ENCODE data around the gene EFHD1.

EFHD1 gene, protein sequence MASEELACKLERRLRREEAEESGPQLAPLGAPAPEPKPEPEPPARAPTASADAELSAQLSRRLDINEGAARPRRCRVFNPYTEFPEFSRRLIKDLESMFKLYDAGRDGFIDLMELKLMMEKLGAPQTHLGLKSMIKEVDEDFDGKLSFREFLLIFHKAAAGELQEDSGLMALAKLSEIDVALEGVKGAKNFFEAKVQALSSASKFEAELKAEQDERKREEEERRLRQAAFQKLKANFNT

GRCh38 chr2:232633413-232634205 lies at the start of gene EFHD1:
TSS of gene EFHD1 (plus strand) at chr2:232633604. CDS start at chr2:232633705, 101 bp downstream.
- peak within 1 kb of the TSS; percentile 48 for H3K4me3 ChIP-seq (ENCODE audit: low read length)
- TF ChIP-seq CTCF (conservative IDR thresholded peaks at IDR 0.05; ENCODE audit: low read depth, low read length): no peak
- DNase-seq (ENCODE audit: low read depth): no peak

DNA sequence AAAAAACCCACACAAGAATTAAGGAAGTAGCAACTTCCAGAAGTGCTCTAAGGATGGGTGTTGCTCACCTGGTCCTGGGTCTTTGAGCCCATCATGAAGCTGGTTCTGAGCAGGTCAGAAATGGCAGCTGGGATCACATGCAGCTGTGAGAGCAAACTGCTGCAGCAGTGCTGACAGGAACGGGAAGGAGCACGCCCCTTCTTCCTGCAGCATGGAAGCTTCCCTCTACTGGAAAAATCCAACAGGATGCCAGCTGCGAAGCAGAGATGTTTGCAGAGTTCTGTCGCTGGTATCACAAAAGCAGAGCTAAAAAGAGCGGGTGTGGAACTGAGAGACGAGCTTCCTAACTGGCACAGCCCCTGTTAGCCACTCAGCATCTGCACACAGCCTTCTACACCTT lies 49.2 kb upstream of the EFHD1 start:
- no peak overlapping the region for H3K4me3 ChIP-seq (ENCODE audit: low read length)
- DNase-seq (ENCODE audit: low read depth): no peak
- TF ChIP-seq CTCF (conservative IDR thresholded peaks at IDR 0.05; ENCODE audit: low read depth, low read length): no peak

- no peak for TF ChIP-seq CTCF (conservative IDR thresholded peaks at IDR 0.05; ENCODE audit: low read depth, low read length)
- no peak for DNase-seq (ENCODE audit: low read depth)
- H3K4me3 ChIP-seq (ENCODE audit: low read length): no peak overlapping the region
These were observed 46.4 kb upstream of the EFHD1 start for GRCh38 chr2:232586943-232587505.

DNA sequence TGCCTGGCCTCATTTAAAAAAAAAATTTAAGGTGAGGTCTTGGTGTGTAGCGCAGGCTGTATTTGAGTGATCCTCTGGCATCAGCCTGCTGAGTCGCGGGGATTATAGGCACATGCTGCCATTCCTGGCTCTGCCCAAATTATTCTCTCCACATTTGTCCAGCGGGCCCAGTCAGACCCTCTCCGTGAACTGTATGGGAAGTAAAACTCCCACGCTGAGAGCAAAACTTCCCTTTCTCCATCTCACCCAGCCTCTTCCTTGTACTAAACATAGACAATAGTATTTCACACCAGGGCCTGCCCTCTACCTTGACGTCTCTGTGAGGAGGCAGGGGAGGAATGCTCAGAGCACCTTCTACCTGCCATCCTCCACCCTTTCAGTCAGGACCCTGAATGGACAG lies 45.9 kb upstream of the EFHD1 start:
- DNase-seq (ENCODE audit: low read depth): no peak
- H3K4me3 ChIP-seq (ENCODE audit: low read length): no peak overlapping the region
- no peak for TF ChIP-seq CTCF (conservative IDR thresholded peaks at IDR 0.05; ENCODE audit: low read depth, low read length)

DNA sequence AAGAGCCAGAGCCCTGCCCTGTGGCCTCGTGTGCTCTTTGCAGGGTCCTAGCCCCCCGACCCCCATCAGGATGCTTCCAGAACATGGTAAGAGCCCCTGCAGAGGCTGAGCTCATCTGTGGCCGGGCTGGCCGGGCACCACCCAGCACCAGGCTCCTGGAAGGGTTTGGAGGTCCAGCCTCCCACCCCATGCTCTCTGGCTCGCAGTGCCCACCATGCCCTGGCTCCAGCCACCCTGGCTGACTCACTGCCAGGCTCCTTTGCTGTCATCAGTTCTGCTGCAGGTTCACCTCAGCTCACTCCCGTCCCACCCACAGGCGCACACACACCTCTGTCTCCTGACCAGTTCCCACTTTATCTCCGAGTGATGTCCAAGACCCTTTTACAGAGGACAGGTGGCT lies 45.4 kb upstream of the EFHD1 start:
- H3K4me3 ChIP-seq (ENCODE audit: low read length): no peak overlapping the region
- no peak for TF ChIP-seq CTCF (conservative IDR thresholded peaks at IDR 0.05; ENCODE audit: low read depth, low read length)
- no peak for DNase-seq (ENCODE audit: low read depth)

GRCh38 chr2:232588680-232589585 lies 44.5 kb upstream of the EFHD1 start:
- H3K4me3 ChIP-seq (ENCODE audit: low read length): no peak overlapping the region
- peak; percentile 70 for DNase-seq (ENCODE audit: low read depth)

More at GRCh38 chr2:232588680-232589585, 44.5 kb upstream of the EFHD1 start:
- no peak for TF ChIP-seq CTCF (conservative IDR thresholded peaks at IDR 0.05; ENCODE audit: low read depth, low read length)

Measured in retinal pigment epithelial cell (primary cell).